ENCODE results near the gene SP110. TPM values are rescaled to one million over a fixed set of nuclear protein-coding genes. Genes with fewer than 3 reads are reported as not detected.

SP110 gene
- total RNA-seq, 1 experiment from 2014 or later = 3.5 TPM

GRCh38 chr2:230129343-230129742 lies 90.4 kb downstream of the SP110 start:
- no peak overlapping the region for H2AFZ ChIP-seq (ENCODE audit: low read length)
- no peak for ATAC-seq
- H3K27me3 ChIP-seq (ENCODE audit: low read length) = no peaks in the 10 kb centered on the region
- H3K4me1 ChIP-seq (ENCODE audit: insufficient read depth, low read length) = no peaks in the 10 kb centered on the region
- no peaks in the 10 kb centered on the region for H3K79me2 ChIP-seq (ENCODE audit: low read length)
- CTCF ChIA-PET = no interaction called here
- H4K20me1 ChIP-seq (ENCODE audit: low read length) = no peaks in the 10 kb centered on the region
- H3K9me3 ChIP-seq (ENCODE audit: low read length) = peaks cover 8% of the 10 kb centered on the region
- intact Hi-C loops (cut with micrococcal nuclease) = no loop called here
- POLR2A ChIA-PET (ENCODE audit: unreplicated experiment) = no interaction called here
- H3K4me2 ChIP-seq (ENCODE audit: low read length) = no peak overlapping the region
- no peaks in the 10 kb centered on the region for H3F3A ChIP-seq (ENCODE audit: low read length, unreplicated experiment)
- H3K9me2 ChIP-seq (replicated peaks; ENCODE audit: low read length) = no peaks in the 10 kb centered on the region
- no TSS peak for BruUV-seq (replicated peaks)
- peaks cover 6% of the 10 kb centered on the region; the same call in 1 of the 2 replicates for H3K36me3 ChIP-seq (ENCODE audit: low read depth, low read length)
- DNase-seq = no peak
- no peak overlapping the region for H3K4me3 ChIP-seq (ENCODE audit: low read length)
- H3K27ac ChIP-seq (ENCODE audit: low read length) = no peak overlapping the region
- TF ChIP-seq EZH2 (IDR thresholded peaks at IDR 0.05; ENCODE audit: low read length, unreplicated experiment) (no peak), EZH2phosphoT487 (IDR thresholded peaks at IDR 0.05; ENCODE audit: borderline replicate concordance, low read length) (no peak)
- TF ChIP-seq, protein P1, sequence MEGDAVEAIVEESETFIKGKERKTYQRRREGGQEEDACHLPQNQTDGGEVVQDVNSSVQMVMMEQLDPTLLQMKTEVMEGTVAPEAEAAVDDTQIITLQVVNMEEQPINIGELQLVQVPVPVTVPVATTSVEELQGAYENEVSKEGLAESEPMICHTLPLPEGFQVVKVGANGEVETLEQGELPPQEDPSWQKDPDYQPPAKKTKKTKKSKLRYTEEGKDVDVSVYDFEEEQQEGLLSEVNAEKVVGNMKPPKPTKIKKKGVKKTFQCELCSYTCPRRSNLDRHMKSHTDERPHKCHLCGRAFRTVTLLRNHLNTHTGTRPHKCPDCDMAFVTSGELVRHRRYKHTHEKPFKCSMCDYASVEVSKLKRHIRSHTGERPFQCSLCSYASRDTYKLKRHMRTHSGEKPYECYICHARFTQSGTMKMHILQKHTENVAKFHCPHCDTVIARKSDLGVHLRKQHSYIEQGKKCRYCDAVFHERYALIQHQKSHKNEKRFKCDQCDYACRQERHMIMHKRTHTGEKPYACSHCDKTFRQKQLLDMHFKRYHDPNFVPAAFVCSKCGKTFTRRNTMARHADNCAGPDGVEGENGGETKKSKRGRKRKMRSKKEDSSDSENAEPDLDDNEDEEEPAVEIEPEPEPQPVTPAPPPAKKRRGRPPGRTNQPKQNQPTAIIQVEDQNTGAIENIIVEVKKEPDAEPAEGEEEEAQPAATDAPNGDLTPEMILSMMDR (conservative IDR thresholded peaks at IDR 0.05; ENCODE audit: low read depth, low read length) = no peak
- H3K9ac ChIP-seq (ENCODE audit: low read length) = no peak overlapping the region

GRCh38 chr2:230128623-230129342 lies 91.0 kb downstream of the SP110 start:
- no peak overlapping the region for H3K27ac ChIP-seq (ENCODE audit: low read length)
- no peak overlapping the region for H3K4me3 ChIP-seq (ENCODE audit: low read length)
- H3K4me1 ChIP-seq (ENCODE audit: insufficient read depth, low read length) = no peaks in the 10 kb centered on the region
- no peaks in the 10 kb centered on the region for H3K79me2 ChIP-seq (ENCODE audit: low read length)
- TF ChIP-seq EZH2phosphoT487 (IDR thresholded peaks at IDR 0.05; ENCODE audit: borderline replicate concordance, low read length) (no peak), EZH2 (IDR thresholded peaks at IDR 0.05; ENCODE audit: low read length, unreplicated experiment) (no peak)
- TF ChIP-seq, protein P1 (conservative IDR thresholded peaks at IDR 0.05; ENCODE audit: low read depth, low read length) = no peak
- DNase-seq = no peak
- peaks cover 3% of the 10 kb centered on the region; the same call in 1 of the 2 replicates for H3K9me3 ChIP-seq (ENCODE audit: low read length)
- H3K27me3 ChIP-seq (ENCODE audit: low read length) = no peaks in the 10 kb centered on the region
- ChIA-PET POLR2A (ENCODE audit: unreplicated experiment) (no interaction called here), CTCF (no interaction called here)
- H4K20me1 ChIP-seq (ENCODE audit: low read length) = no peaks in the 10 kb centered on the region
- H3F3A ChIP-seq (ENCODE audit: low read length, unreplicated experiment) = no peaks in the 10 kb centered on the region
- intact Hi-C loops (cut with micrococcal nuclease) = no loop called here
- no peak overlapping the region for H2AFZ ChIP-seq (ENCODE audit: low read length)
- no peak overlapping the region for H3K4me2 ChIP-seq (ENCODE audit: low read length)
- ATAC-seq = no peak
- no TSS peak for BruUV-seq (replicated peaks)
- no peak overlapping the region for H3K9ac ChIP-seq (ENCODE audit: low read length)
- H3K9me2 ChIP-seq (replicated peaks; ENCODE audit: low read length) = no peaks in the 10 kb centered on the region
- H3K36me3 ChIP-seq (ENCODE audit: low read depth, low read length) = peaks cover 4% of the 10 kb centered on the region; the same call in 1 of the 2 replicates

DNA sequence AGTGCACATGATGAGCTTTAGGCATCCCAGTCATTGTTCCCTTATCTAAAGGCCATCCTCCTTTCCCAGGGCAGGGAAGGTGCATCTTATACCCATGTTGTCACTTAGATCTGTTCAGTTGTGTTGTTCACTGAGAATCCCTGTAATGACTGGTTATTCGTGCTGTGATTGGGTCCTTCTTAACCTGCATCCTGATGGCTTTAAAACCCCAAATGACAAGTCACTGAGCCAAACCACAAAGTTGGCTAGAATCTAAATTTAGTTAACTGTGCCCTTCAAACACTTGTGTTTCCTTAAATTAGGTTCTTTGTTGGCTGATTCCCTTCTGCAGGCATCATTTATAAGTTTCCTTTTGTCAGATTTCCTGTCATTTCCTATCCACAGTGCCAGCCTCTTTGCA lies 92.6 kb downstream of the SP110 start:
- H3K9ac ChIP-seq (ENCODE audit: low read length) = no peak overlapping the region
- intact Hi-C loops (cut with micrococcal nuclease) = no loop called here
- no peak overlapping the region for H3K4me2 ChIP-seq (ENCODE audit: low read length)
- TF ChIP-seq EZH2phosphoT487 (IDR thresholded peaks at IDR 0.05; ENCODE audit: borderline replicate concordance, low read length) (no peak), EZH2 (IDR thresholded peaks at IDR 0.05; ENCODE audit: low read length, unreplicated experiment) (no peak)
- TF ChIP-seq, protein P1 (conservative IDR thresholded peaks at IDR 0.05; ENCODE audit: low read depth, low read length) = no peak
- ChIA-PET POLR2A (ENCODE audit: unreplicated experiment) (no interaction called here), CTCF (no interaction called here)
- no peak overlapping the region for H3K27ac ChIP-seq (ENCODE audit: low read length)
- ATAC-seq (no peak), DNase-seq (no peak)
- H3K4me1 ChIP-seq (ENCODE audit: insufficient read depth, low read length) = no peaks in the 10 kb centered on the region
- no peak overlapping the region for H3K4me3 ChIP-seq (ENCODE audit: low read length)
- H3F3A ChIP-seq (ENCODE audit: low read length, unreplicated experiment) = no peaks in the 10 kb centered on the region
- no peaks in the 10 kb centered on the region for H3K9me3 ChIP-seq (ENCODE audit: low read length)
- H3K36me3 ChIP-seq (ENCODE audit: low read depth, low read length) = no peaks in the 10 kb centered on the region
- no peaks in the 10 kb centered on the region for H3K79me2 ChIP-seq (ENCODE audit: low read length)
- H3K27me3 ChIP-seq (ENCODE audit: low read length) = no peaks in the 10 kb centered on the region
- no peaks in the 10 kb centered on the region for H4K20me1 ChIP-seq (ENCODE audit: low read length)
- BruUV-seq (replicated peaks) = no TSS peak
- no peaks in the 10 kb centered on the region for H3K9me2 ChIP-seq (replicated peaks; ENCODE audit: low read length)
- H2AFZ ChIP-seq (ENCODE audit: low read length) = no peak overlapping the region

All from PC-3 (cell line).